IMR-90 (cell line): ENCODE data around the gene BCAS1. TPM values are rescaled to one million over a fixed set of nuclear protein-coding genes. Genes with fewer than 3 reads are reported as not detected.

Source experiments
- ATAC-seq: fragments of 200-7000 bp; cut with Tn5 transposase; 2 replicates; pipeline ENCODE4 v1.9.1; 2020; ENCODE audit warnings: low read depth, mild to moderate bottlenecking, moderate library complexity
- BruUV-seq: library from RNA; stranded (reverse); fragments of 400-500 nt; replicated peaks from 2 replicates; lab custom pipeline; 2021; lab: Mats Ljungman, UMichigan
- CTCF ChIA-PET: fragments of 300-600 bp; formaldehyde crosslinking; extraction: SDS; loops from one replicate; lab custom pipeline; 2021; ENCODE audit warnings: antibody characterized with exemption; lab: Yijun Ruan, JAX
- POLR2A ChIA-PET: fragments of 300-600 bp; sonication (Branson Sonifier 250); formaldehyde crosslinking; loops from one replicate; lab custom pipeline; 2022; ENCODE audit warnings: antibody characterized with exemption; ENCODE audit not compliant: unreplicated experiment; lab: Charles Lee
- DNase-seq: peaks from one replicate; pipeline ENCODE4 v3.0.0; 2013
- H2AFZ ChIP-seq: replicated peaks from 2 replicates; pipeline ENCODE3; 2013; ENCODE audit warnings: low read length, mild to moderate bottlenecking; ENCODE audit not compliant: poor library complexity
- H2AK5ac ChIP-seq: 2 replicates; pipeline ENCODE4 v1.6.1; 2013; ENCODE audit warnings: low read depth, low read length, inconsistent platforms
- H2AK9ac ChIP-seq: replicated peaks from 2 replicates; pipeline ENCODE3; 2013; ENCODE audit warnings: mild to moderate bottlenecking, low read depth, low read length, moderate library complexity; ENCODE audit not compliant: poor library complexity
- H2BK120ac ChIP-seq: 2 replicates; pipeline ENCODE4 v1.6.1; 2013; ENCODE audit warnings: low read depth, low read length, inconsistent platforms
- H2BK15ac ChIP-seq: 3 replicates; pipeline ENCODE4 v1.6.1; 2013; ENCODE audit warnings: low read depth, low read length, inconsistent platforms
- H2BK20ac ChIP-seq: 2 replicates; pipeline ENCODE4 v1.6.1; 2013; ENCODE audit warnings: low read depth, mild to moderate bottlenecking, inconsistent platforms, low read length, moderate library complexity
- H2BK5ac ChIP-seq: 2 replicates; pipeline ENCODE4 v1.6.1; 2013; ENCODE audit warnings: mild to moderate bottlenecking, low read depth, low read length, inconsistent platforms; ENCODE audit not compliant: poor library complexity, severe bottlenecking
- H3K14ac ChIP-seq: replicated peaks from 2 replicates; pipeline ENCODE4 v1.6.1; 2013; ENCODE audit warnings: low read depth, low read length, inconsistent platforms
- H3K18ac ChIP-seq: 2 replicates; pipeline ENCODE4 v1.6.1; 2013; ENCODE audit warnings: low read depth, low read length, control low read depth
- H3K23ac ChIP-seq: 2 replicates; pipeline ENCODE4 v1.6.1; 2013; ENCODE audit warnings: low read depth, low read length, inconsistent platforms
- H3K27ac ChIP-seq: 2 replicates; pipeline ENCODE4 v1.5.1; 2013; ENCODE audit warnings: mild to moderate bottlenecking, control low read depth, low read length; ENCODE audit not compliant: insufficient read depth
- H3K27me3 ChIP-seq: 2 replicates; pipeline ENCODE4 v1.6.1; 2013; ENCODE audit warnings: low read length; ENCODE audit not compliant: control insufficient read depth, insufficient read depth
- H3K36me3 ChIP-seq: 2 replicates; pipeline ENCODE4 v1.6.1; 2013; ENCODE audit warnings: low read length, mixed read lengths; ENCODE audit not compliant: control insufficient read depth, insufficient read depth
- H3K4ac ChIP-seq: 2 replicates; pipeline ENCODE4 v1.6.1; 2013; ENCODE audit warnings: low read depth, low read length, inconsistent platforms
- H3K4me1 ChIP-seq: 2 replicates; pipeline ENCODE4 v1.6.1; 2013; ENCODE audit warnings: low read length, mixed read lengths; ENCODE audit not compliant: control insufficient read depth, insufficient read depth
- H3K4me2 ChIP-seq: 2 replicates; pipeline ENCODE4 v1.6.1; 2013; ENCODE audit warnings: low read depth, mild to moderate bottlenecking, control low read depth, low read length, moderate library complexity
- H3K4me3 ChIP-seq: 2 replicates; pipeline ENCODE4 v1.5.1; 2013; ENCODE audit warnings: low read depth, mild to moderate bottlenecking, control low read depth, low read length, moderate library complexity; ENCODE audit not compliant: insufficient read depth
- H3K56ac ChIP-seq: 2 replicates; pipeline ENCODE4 v1.6.1; 2013; ENCODE audit warnings: low read length, inconsistent platforms; ENCODE audit not compliant: insufficient read depth; ENCODE audit errors: extremely low read depth
- H3K79me1 ChIP-seq, 2 experiments: 2 replicates each; pipeline ENCODE4 v1.6.1; 2013; ENCODE audit warnings: low read length in 2 of 2, inconsistent platforms in 1 of 2, low read depth in 1 of 2
- H3K9ac ChIP-seq: 2 replicates; pipeline ENCODE4 v1.6.1; 2013; ENCODE audit warnings: low read depth, low read length, control low read depth
- H3K9me1 ChIP-seq: 2 replicates; pipeline ENCODE4 v1.6.1; 2013; ENCODE audit warnings: low read length, inconsistent platforms; ENCODE audit not compliant: insufficient read depth
- H3K9me3 ChIP-seq: 2 replicates; pipeline ENCODE4 v1.6.1; 2013; ENCODE audit warnings: low read length; ENCODE audit not compliant: control insufficient read depth, insufficient read depth
- H4K20me1 ChIP-seq: 2 replicates; pipeline ENCODE4 v1.6.1; 2013; ENCODE audit warnings: low read length, inconsistent platforms; ENCODE audit not compliant: insufficient read depth
- H4K5ac ChIP-seq: 2 replicates; pipeline ENCODE4 v1.6.1; 2013; ENCODE audit warnings: mild to moderate bottlenecking, low read depth, low read length, control low read depth
- H4K8ac ChIP-seq, 2 experiments: 2 replicates each; pipeline ENCODE4 v1.6.1; 2013; ENCODE audit warnings: low read depth in 2 of 2, low read length in 2 of 2, control low read depth in 1 of 2, inconsistent platforms in 1 of 2
- H4K91ac ChIP-seq: 2 replicates; pipeline ENCODE4 v1.6.1; 2013; ENCODE audit warnings: low read depth, low read length, inconsistent platforms; ENCODE audit not compliant: insufficient read depth
- BHLHE40 ChIP-seq: fragments of 150-350 bp; IDR thresholded peaks from 2 replicates; pipeline ENCODE4 v1.6.1; 2016; ENCODE audit warnings: mild to moderate bottlenecking, low read depth, low read length
- CEBPB ChIP-seq: IDR thresholded peaks from 2 replicates; pipeline ENCODE4 v1.6.1; 2012; ENCODE audit warnings: low read depth, low read length, improper control_type of control experiment
- CHD1 ChIP-seq: IDR thresholded peaks from 2 replicates; pipeline ENCODE4 v1.6.1; 2012; ENCODE audit warnings: low read depth, low read length, improper control_type of control experiment
- FOS ChIP-seq: fragments of 150-350 bp; IDR thresholded peaks from 2 replicates; pipeline ENCODE4 v1.6.1; 2016; ENCODE audit warnings: low read depth, low read length
- MAFK ChIP-seq: IDR thresholded peaks from 2 replicates; pipeline ENCODE4 v1.6.1; 2012; ENCODE audit warnings: low read depth, low read length, improper control_type of control experiment
- MAZ ChIP-seq: IDR thresholded peaks from 2 replicates; pipeline ENCODE4 v1.6.1; 2012; ENCODE audit warnings: low read depth, mild to moderate bottlenecking, low read length, improper control_type of control experiment, moderate library complexity, borderline replicate concordance
- MXI1 ChIP-seq: IDR thresholded peaks from 2 replicates; pipeline ENCODE4 v1.6.1; 2012; ENCODE audit warnings: low read depth, mild to moderate bottlenecking, low read length, moderate library complexity, borderline replicate concordance
- NFE2L2 ChIP-seq: fragments of 150-350 bp; IDR thresholded peaks from 2 replicates; pipeline ENCODE4 v1.6.1; 2016; ENCODE audit warnings: low read depth, mild to moderate bottlenecking, low read length
- POLR2A ChIP-seq: IDR thresholded peaks from 2 replicates; pipeline ENCODE4 v1.6.1; 2012; ENCODE audit warnings: mild to moderate bottlenecking, low read depth, low read length
- RAD21 ChIP-seq: IDR thresholded peaks from 2 replicates; pipeline ENCODE4 v1.6.1; 2012; ENCODE audit warnings: low read length, improper control_type of control experiment
- RCOR1 ChIP-seq: IDR thresholded peaks from 2 replicates; pipeline ENCODE4 v1.6.1; 2012; ENCODE audit warnings: mild to moderate bottlenecking, low read length, improper control_type of control experiment; ENCODE audit not compliant: insufficient replicate concordance
- RFX5 ChIP-seq: IDR thresholded peaks from 2 replicates; pipeline ENCODE4 v1.8.0; 2012; ENCODE audit warnings: low read depth, mild to moderate bottlenecking, low read length, moderate library complexity
- SMC3 ChIP-seq: fragments of 150-350 bp; IDR thresholded peaks from 2 replicates; pipeline ENCODE4 v1.6.1; 2016; ENCODE audit warnings: low read depth, mild to moderate bottlenecking, antibody characterized with exemption, low read length, moderate library complexity
- WGBS, 2 experiments: methylation state at CpG; one replicate each; pipeline versions ENCODE4 v1.1.5 to v1.1.7; 2013; ENCODE audit warnings: missing lambda C conversion rate in 2 of 2; ENCODE audit not compliant: insufficient read length in 1 of 2; ENCODE audit errors: extremely low coverage in 2 of 2; 5-methylcytosine and 5-hydroxymethylcytosine counted together
- dilution Hi-C: fragments of 300-500 bp; cut with HindIII; formaldehyde crosslinking; loops from one replicate; pipeline ENCODE4 v1.14.3; 2018; ENCODE audit warnings: low sequenced_read_pairs; ENCODE audit not compliant: unreplicated experiment
- in situ Hi-C: fragments of 300-500 bp; cut with MboI; formaldehyde crosslinking; loops from 3 replicates; pipeline ENCODE4 v1.14.3; 2019; ENCODE audit warnings: low sequenced_read_pairs, inconsistent platforms, mixed read lengths
- intact Hi-C: fragments of 100-400 bp; cut with micrococcal nuclease; formaldehyde crosslinking; loops from 2 replicates; pipeline ENCODE4 v1.10.0; 2022
- polyA plus RNA-seq, 3 experiments: library from polyadenylated mRNA; depleted of rRNA; stranded (reverse); fragments of >200 nt; gene quantifications; 2 replicates each; pipeline ENCODE4 v1.2.3, GENCODE V29; 2012; ENCODE audit warnings: low replicate concordance in 1 of 3
- total RNA-seq: library from RNA; depleted of rRNA; stranded (reverse); fragments of >200 nt; gene quantifications from 2 replicates; pipeline ENCODE4 v1.2.3, GENCODE V29; 2012
- TF ChIP-seq, protein P1 (sequence below): fragments of 150-350 bp; IDR thresholded peaks from 2 replicates; pipeline ENCODE4 v1.6.1; 2016; ENCODE audit warnings: low read depth, mild to moderate bottlenecking, low read length, moderate library complexity, borderline replicate concordance
- TF ChIP-seq, protein P2 (sequence below): conservative IDR thresholded peaks from 2 replicates; pipeline ENCODE4 v1.5.1; 2012; ENCODE audit warnings: mild to moderate bottlenecking, low read depth, low read length, improper control_type of control experiment
- TF ChIP-seq, protein P3 (sequence below): fragments of 150-350 bp; IDR thresholded peaks from 2 replicates; pipeline ENCODE4 v1.6.1; 2017; ENCODE audit warnings: mild to moderate bottlenecking, antibody characterized with exemption, low read length, low read depth

Gene BCAS1
- total and polyA plus RNA-seq, 2 of the 4 experiments (the other 2 are of a cell fraction): under 0.01 TPM; not detected in 1

DNA sequence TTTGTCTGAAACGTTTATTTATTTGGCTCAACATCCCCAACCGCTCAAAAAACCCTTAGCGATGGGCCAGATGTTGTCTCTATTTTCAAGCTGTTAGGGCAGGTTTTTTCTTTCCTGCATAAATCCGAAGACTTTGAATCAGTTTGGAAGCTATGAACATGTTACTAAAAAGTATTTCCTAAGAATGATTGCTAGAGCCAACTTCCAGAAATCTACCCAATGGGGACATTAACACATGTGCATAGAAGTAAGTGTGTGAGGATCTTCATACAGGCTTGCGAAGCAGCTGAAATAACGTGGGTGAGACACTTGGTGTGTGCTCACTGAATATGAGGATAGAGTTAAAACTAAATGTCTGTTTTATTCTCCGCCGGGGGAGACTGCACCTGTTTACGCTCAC, 106.8 kb downstream of the BCAS1 start:
- in situ Hi-C loops: no loop called here
- WGBS, 2 experiments: 90% methylated on average over 2 of the region's 9 CpGs; no CpG with 5 or more reads in 1 of the 2 experiments

More for the DNA sequence above, 106.8 kb downstream of the BCAS1 start:
- TF ChIP-seq, protein P1, sequence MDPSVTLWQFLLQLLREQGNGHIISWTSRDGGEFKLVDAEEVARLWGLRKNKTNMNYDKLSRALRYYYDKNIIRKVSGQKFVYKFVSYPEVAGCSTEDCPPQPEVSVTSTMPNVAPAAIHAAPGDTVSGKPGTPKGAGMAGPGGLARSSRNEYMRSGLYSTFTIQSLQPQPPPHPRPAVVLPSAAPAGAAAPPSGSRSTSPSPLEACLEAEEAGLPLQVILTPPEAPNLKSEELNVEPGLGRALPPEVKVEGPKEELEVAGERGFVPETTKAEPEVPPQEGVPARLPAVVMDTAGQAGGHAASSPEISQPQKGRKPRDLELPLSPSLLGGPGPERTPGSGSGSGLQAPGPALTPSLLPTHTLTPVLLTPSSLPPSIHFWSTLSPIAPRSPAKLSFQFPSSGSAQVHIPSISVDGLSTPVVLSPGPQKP: no peak
- TF ChIP-seq CEBPB: no peak
- no peak for TF ChIP-seq POLR2A
- no peak for TF ChIP-seq SMC3
- TF ChIP-seq, protein P2, sequence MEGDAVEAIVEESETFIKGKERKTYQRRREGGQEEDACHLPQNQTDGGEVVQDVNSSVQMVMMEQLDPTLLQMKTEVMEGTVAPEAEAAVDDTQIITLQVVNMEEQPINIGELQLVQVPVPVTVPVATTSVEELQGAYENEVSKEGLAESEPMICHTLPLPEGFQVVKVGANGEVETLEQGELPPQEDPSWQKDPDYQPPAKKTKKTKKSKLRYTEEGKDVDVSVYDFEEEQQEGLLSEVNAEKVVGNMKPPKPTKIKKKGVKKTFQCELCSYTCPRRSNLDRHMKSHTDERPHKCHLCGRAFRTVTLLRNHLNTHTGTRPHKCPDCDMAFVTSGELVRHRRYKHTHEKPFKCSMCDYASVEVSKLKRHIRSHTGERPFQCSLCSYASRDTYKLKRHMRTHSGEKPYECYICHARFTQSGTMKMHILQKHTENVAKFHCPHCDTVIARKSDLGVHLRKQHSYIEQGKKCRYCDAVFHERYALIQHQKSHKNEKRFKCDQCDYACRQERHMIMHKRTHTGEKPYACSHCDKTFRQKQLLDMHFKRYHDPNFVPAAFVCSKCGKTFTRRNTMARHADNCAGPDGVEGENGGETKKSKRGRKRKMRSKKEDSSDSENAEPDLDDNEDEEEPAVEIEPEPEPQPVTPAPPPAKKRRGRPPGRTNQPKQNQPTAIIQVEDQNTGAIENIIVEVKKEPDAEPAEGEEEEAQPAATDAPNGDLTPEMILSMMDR: no peak
- no peak for TF ChIP-seq FOS
- TF ChIP-seq BHLHE40: no peak
- TF ChIP-seq RFX5: no peak
- TF ChIP-seq RCOR1: no peak
- TF ChIP-seq CHD1: no peak
- TF ChIP-seq MAZ: no peak
- no peak for TF ChIP-seq MXI1
- no peak for TF ChIP-seq NFE2L2
- TF ChIP-seq, protein P3, sequence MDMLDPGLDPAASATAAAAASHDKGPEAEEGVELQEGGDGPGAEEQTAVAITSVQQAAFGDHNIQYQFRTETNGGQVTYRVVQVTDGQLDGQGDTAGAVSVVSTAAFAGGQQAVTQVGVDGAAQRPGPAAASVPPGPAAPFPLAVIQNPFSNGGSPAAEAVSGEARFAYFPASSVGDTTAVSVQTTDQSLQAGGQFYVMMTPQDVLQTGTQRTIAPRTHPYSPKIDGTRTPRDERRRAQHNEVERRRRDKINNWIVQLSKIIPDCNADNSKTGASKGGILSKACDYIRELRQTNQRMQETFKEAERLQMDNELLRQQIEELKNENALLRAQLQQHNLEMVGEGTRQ: no peak
- TF ChIP-seq MAFK: no peak
- TF ChIP-seq RAD21: no peak
- Histone ChIP-seq H4K5ac (no peak overlapping the region), H3K23ac (no peak overlapping the region), H3K14ac (no peak overlapping the region), H3K4me2 (no peak overlapping the region), H3K9me1 (no peaks in the 10 kb centered on the region), H3K56ac (no peak overlapping the region), H2BK20ac (no peak overlapping the region), H2AK5ac (no peak overlapping the region), H2BK15ac (no peak overlapping the region), H4K20me1 (no peaks in the 10 kb centered on the region), H4K91ac (no peak overlapping the region), H2BK120ac (no peak overlapping the region), H2BK5ac (no peak overlapping the region), H3K4ac (no peak overlapping the region), H3K4me3 (no peak overlapping the region), H3K9me3 (no peaks in the 10 kb centered on the region), H3K79me1 (no peaks in the 10 kb centered on the region), H3K18ac (no peak overlapping the region), H2AFZ (no peak overlapping the region), H4K8ac (no peak overlapping the region), H3K36me3 (no peaks in the 10 kb centered on the region), H3K9ac (no peak overlapping the region), H3K4me1 (no peaks in the 10 kb centered on the region), H3K27ac (no peak overlapping the region), H3K27me3 (peaks cover 3% of the 10 kb centered on the region), H2AK9ac (no peak overlapping the region)
- DNase-seq (no peak), ATAC-seq (no peak)
- BruUV-seq: no TSS peak
- intact Hi-C loops (no loop called here), dilution Hi-C loops (no loop called here)
- POLR2A ChIA-PET: no interaction called here
- CTCF ChIA-PET: interaction anchor here (0.6 kb wide), 1 partner anchor 778 kb away, joined by 3 read pairs; no protein-coding TSS in a partner anchor
